Hematopoietic multipotent progenitor cell treated with erythropoietin and hydrocortisone succinate and interleukin-3 and kit ligand, for 4 days (in vitro differentiated cells): ENCODE measurements around the gene BATF.
A peak's percentile ranks its signal among the peaks of the same experiment; 100 is the strongest.

ENCODE experiments used
- DNase-seq: peaks from one replicate; pipeline ENCODE4 v3.0.0-alpha.2; 2015

BATF gene

DNA sequence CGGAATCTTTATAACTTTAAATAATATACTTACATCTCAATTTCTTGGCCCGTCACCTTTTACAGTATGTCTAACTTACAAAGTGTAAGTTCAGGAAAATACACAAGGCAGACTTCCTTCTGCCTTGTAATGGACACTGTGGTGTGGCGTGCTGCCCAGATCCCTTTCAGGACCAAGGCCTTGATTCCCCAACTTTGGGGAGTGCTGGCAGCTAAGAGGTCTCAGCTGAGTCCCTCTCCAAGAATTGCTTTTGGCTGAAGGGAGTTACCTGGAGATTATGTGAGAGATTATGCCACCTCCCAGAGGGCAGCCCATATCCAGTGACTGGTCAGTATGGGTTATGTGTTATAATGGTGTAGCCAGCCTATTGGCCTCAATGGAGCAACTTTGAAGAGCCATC lies 21.2 kb upstream of the BATF start:
- DNase-seq, result no peak

DNA sequence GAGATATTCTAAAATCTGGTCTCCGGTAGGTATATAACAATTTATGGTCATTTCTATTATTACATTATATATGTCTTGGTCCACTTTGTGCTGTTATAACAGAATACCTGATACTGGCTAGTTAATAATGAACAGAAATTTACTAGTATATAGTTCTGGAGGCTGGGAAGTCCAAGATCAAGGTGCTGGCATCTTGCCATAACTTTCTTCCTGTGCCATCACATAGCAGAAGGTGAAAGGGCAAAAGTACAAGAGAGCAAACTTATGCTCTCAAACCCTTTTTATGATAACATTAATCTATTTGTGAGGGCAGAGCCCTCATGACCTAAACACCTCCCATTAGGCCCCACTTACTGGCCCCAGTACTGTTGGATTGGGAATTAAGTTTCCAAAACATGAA lies 17.9 kb upstream of the BATF start:
- no peak for DNase-seq

DNA sequence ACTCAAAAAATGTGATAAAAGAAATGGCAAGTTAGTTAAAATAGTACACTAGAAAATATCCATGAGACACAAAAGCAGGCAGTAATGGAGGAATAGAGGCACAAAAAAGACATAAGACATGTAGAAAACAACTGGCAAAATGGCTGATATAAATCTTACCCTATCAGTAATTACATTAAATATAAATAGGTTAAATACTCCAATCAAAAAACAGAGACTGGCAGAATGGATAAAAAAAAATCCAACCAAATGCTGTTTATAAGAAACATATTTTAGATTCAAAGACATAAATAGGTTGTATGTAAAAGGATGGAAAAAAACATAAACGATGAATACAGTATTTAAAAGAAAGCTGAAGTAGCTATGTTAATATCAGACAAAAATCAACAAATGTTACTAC lies 15.3 kb upstream of the BATF start:
- no peak for DNase-seq

DNA sequence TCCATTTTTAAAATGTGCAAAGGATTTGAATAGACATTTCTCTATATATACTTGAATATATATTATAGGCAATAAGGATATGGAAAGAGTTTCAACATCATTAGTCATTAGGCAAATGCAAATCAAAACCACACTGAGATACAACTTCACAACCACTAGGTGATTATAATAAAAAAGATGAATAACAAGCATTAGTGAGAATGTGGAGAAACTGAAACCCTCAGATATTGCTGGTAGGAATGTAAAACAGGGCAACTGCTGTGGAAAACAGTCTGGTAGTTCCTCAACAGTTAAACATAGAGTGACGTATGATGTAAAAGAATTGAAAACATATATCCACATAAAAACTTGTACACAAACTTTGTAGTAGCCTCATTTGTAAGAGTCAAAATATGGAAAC lies 11.7 kb upstream of the BATF start:
- DNase-seq, result no peak

DNA sequence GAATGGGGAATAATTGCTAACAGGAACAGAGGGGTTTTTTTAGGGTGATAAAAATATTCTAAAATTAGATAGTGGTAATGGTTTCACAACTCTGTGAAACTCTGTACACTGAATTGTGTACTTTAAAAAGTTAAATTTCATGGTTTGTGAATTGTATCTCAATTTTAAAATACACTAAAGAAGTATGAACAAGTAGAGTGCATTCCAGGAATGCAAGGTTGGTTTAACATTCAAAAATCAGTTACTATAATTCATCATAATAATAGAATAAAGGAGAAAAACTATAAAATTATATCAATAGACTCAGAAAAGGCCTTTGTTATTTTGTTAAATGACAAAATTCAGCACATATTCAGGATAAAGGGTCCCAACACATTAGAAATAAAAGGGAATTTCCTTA lies 11.1 kb upstream of the BATF start:
- no peak for DNase-seq

DNA sequence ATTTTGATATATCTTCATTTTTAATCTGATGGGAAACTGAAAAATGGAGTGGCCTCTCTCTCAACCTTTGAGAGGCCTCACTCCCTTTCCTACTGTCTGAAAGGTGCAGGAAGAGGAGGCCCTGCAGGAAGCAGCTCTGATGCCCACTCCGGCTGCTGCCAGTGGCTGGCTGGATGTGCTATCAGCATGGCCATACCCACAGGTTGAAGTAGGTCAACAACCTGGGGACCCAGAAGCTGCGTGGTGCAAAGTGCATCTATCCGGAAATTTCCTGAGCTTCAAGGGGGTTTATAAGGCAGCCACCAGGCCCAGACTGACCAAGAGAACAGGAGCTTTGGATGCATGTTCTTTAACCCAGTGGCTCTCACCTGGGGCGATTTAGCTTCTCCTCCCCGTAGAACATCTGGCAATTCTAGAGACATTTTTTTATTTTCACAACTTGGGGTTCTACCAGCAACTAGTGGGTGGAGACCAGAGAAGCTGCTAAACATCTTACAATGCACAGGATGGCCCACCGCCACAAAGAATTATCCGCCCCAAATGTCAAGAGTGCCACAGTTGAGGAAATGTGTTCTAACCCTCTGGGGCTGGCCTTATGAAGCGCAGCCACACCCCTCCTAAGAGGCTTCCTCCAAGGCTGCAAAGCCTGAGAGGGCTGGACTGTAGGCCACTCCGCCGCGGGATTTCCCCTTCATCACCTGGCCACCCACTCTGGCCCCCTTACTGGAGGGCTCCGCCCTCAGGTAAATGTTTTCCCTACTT lies 8.2 kb upstream of the BATF start:
- DNase-seq, result no peak

DNA sequence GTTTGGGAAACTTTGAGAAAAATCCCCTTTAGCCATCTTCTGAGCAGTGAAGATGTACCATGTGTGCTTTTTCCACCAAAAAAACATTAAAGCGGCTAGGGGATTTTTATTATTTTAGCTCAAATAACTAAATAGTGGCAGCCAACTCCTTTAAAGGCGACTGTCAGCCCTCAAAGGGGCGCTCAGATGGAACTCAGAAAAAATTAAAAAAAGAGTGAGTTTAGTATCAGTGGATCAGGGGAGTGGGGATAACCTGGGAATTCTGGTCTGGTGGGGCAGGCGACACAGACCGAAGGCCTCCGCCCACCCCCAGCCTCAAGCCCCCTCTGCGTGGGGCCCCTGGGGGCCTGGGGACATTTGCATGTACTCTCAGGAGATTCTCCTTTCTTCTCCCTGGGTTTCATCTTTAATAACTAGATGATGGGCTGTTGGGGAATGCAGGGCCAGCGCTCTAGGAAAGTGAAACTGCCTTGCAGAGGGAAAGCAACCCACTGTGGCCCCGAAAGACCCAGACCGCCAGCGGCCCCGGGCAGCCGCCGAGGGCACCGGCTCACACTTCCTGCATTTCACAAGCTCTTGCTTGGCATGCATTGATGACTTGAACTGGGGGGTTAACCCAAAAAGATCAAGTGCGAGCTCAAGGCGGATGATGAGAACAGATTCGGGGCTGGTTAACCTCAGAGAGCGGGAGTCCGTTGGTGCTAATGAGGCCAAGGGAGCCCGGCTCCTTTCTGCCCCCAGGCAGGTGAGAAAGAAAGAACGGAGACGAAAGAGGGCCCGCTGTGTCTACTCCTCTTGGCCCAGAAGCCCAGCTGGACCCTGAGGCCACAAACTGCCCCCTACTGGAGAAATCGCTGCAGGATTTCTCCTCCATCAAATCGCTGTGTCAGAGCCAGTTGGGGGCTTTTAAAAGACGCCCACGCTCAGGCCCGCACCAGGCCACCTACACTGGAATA lies 7.3 kb upstream of the BATF start:
- peak; percentile 83 for DNase-seq

DNA sequence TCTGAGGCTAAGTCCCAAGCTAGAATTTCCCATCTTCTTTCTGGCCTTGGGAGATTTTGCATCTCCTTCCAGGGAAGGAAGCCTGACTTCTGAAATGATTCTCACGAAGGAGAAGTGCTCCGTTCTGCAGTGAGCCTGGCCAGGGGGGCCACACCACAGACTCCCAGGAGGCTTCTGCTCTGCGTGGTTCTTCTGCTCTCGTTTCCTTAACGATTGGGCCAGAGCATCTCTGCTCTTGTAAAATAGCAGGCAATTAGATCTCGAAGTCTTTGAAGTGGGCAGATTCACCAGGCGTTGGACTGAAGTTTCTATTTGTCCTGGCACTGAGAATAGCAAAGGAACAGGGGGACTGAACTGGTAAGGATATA lies 6.7 kb upstream of the BATF start:
- peak; percentile 49 for DNase-seq

DNA sequence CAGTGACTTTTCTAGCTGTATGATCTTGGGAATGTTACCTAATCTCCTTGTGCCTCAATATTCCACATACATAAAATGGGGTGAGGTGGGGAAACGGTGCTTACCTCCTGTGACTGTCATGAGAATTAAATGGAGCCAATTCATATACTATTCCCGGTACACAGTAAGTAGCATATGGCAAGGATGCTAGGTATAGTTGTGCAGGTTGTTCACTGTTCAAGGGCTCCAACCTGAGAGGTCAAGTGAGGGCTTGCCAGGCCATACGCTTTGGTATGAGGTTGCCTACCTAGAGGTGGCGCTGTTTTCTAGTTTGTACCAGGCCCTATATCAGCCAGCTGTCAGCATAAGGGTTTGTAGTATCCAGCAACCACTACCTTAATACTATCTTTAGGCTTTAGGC lies 3.6 kb upstream of the BATF start:
- DNase-seq, result peak; percentile 75

DNA sequence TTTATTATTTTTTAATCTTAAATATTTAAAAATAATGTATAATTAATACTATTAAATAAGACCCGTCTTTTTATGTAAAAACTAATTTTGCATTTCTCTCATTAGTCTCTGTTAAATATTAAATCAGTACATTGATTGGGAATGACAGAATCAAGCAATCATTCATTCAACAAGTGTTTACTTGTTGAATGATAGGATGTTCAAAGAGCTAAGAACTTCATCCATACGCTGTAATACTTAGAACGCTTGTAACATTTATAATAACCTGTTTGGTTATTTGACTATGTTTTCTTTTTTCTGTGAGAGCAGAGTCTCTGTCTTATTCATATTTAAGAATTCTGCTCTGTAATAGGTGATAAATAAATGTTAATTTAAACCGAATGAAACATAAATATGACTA lies 2.9 kb upstream of the BATF start:
- no peak for DNase-seq

DNA sequence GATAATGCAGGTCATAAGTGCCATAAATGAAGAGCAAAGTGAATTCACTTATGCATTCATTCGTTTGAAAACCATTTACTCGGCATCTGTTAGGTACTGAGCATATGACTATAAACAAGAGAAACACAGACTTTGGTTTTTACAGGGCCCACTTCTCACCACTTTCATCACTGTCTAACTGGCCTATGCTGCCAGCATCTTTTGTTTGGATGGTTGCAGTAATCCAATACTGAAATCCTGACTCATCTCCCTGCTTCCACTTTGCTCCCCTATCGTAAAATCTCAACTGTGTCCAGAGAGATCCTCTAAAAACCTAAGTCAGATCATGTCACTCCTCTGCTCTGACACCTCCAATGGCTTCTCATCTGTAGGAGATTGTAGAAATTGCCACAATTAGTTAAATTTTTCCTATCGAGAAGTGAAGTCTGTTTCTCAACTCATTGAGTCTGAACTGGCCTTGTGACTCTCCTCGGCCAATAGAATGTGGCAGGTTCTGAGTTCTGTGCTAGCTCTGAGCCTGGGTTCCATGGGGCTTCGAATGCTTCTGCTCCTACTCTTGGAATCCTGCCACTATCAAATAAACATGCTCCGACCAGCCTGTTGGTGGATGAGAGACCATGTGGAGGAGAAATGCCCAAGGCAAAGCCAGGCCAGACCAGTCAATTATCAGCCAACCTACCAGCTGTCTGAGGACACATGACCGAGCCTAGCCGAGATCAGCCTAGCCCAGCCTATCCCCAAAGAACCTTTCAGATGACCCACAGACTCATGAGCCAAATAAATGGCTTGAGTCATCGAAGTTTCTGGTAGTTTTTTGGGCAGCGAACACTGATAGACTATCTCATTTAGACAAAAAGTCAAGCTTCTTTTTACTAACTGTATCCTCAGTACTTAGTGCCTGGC lies 2.2 kb upstream of the BATF start:
- DNase-seq, result no peak

DNA sequence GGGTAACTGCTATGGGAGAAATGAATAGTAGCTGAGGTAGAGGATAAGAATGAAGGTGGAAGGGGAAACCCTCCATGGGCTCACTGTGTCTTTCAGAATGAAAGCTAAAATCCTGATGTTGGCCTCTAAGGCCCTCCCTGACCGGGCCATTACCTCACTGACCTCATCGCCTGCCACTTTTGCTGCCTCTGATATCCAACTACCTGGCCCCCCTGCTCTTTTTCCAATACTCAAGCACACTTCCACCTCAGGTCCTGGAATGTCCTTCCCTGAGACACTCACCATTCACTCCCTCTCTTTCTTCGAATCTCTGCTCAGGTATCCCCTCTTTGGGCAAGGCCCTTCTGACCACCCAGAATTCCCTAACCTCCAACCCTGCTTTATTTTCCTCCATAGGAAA lies 1.4 kb upstream of the BATF start:
- DNase-seq, result no peak

DNA sequence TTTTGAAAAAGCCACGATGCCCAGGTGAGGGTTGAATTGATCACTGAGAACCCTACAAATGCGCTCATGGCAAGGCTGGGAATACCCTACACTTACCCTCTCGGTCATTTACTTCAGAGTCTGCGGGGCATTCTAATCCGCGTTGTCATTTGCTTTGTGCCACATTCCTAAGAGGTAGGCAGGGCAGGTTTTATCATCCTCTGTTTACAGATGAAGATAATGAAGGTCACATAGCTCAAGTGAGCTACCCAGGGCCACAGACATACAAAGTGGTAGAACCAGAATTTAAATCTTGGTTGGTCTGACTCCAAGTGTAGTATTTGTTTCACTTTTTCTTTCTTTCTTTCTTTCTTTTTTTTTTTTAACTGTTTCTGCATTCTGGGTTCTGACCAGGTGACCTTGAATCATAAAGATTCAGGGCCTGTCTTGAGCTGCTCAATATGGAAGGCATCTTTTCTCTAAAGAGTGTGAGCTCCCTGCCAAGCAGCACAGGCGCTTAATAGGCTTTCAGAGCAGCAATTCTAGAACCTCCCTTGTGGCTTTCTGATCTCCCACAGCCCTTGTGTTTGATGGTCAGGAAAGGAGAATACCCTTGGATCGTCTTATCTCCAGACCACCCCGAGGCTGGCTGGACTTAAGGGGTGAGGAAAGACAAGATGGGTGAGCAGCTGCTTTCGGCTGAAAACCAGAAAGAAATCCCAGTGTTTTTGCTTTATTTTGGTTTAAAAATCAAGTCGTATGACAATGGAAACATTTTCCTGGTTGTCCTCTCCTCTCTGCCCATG lies 662 bp upstream of the BATF start:
- DNase-seq, result peak; percentile 39

DNA sequence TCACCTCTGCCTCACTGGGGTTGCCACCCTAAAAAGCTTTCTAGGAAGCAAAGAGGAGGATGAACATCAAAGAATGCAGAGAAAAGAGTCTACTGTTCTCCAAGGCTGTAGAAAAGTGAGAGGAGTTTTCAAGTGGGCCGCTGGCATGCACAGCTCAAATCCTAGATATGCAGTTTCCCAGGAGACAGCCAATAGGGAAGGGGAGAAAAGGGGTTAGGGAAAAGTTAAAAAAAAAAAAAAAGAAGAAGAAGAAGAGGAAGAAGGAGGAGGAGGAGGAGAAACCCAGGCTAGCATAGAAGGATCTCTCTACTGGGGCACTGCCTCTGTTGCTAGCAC lies 682 bp downstream of the BATF start:
- peak; percentile 20 for DNase-seq

DNA sequence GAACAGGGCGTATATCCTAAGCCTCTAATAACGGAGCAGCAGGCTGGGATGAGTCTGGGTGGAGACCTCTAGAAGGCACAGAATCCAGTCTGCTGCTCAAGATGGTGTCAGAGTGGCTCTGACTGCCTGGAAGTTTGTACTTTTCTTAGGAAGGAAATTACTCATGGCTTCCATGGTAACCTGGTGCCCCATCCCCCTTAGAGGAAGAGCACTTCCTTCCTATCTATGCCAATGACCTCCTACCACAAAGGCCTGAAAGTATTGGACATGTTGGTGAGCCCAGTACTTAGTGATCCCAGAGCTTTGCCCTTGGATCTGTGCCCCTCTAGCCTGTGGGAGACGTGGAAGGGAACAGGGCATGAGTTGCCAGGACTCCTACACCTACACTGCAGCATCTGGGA lies 1.5 kb downstream of the BATF start:
- no peak for DNase-seq

DNA sequence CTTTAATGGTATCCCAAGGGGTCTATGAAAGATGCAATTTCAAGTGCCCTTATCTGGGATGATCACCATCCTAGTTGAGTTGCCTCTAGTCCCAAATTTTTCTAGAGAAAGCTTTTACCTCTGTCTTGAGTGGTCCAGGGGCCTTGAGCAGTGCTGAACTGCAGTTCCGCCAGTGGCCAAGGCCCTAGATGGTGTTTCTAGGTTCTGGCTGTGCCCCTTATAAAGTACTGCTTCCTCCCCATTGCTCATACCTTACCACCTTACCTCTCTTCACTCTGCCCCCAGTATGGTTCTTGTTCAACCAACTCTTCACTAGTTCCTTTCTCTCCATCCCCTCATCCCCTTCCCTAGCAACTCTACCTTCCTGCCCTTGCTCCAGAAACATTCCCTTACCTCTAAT lies 3.7 kb downstream of the BATF start:
- DNase-seq, result no peak

DNA sequence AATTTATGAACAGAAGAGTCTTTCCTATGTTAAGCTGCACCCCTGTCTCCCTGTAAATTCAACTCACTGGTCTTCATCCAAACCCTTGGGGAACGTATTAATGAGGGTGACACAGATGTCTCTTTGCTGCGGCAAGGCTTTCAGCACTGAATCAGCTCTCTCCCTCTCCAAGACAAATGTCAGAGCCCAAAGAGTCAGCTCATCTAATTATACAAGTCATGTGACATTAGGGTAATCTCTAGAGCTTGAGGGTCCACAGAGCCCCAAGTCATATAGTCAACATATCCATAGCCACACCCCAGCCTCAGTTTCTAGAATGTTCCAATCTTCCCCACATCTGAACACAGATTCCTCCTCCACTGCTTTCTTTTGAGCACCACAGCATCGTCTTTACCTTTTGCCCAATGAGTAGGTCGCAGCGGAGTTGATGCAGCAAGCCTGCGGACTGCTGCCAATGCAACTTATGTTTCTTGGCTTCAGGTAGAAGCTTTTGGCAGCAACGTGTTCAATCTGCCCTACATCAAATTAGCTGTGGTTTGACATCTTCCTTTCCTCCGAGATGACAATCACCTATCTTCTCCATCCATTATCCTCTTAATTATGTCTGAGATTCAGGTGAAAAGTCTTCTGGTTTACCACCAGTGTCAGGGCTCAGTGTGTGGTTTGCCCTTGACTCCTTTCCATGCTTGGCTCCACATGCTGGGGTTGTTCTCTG lies 5.3 kb downstream of the BATF start:
- no peak for DNase-seq

DNA sequence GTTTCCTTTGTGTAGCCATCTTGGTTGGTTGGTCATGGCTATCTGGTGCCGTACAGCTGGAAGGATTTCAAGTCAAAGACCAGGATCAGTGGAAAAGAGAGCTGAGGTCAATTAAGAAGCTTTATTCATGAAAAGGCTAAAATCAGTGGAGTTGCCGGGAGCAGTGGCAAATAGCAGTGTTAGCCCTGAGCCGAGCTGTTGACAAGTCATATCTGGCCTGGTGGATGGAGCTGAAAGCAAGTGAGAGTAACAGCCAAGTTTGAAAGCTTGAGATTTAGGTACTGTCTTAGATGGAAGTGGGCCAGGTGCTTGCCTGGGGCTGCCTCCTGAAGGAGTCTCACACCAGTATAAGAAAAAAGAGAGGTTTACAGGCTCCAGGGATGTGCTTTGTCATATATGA lies 9.0 kb downstream of the BATF start:
- no peak for DNase-seq

DNA sequence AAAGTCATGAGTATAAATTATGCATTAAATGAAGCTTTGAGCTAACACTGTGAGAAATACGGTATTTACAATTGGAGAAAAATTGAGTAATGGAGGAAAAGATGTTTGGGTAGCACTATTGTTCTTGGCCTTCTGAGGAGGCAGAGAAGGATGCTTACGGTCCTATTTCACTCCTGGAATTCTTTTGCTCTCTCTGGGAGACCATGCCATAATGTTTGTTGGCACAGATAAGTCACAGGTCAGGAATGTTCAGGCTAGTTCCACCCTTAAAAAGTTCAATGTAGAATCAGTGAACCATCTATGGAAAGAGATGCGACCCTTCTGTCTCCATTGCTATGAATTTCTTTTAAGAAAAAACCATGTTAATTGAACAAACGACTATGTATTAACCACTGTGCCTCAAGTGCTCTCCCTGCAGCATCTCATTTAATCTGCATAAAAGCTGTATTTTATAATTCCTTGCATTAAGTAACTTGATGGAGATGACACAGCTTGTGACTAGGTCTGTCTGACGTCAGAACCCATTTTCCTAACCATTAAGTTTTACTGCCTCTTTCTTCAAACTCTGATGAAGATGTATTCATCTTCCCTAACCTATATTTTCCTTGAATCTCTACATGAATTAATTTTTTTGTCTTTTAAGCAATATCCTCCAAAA lies 9.5 kb downstream of the BATF start:
- DNase-seq, result no peak

DNA sequence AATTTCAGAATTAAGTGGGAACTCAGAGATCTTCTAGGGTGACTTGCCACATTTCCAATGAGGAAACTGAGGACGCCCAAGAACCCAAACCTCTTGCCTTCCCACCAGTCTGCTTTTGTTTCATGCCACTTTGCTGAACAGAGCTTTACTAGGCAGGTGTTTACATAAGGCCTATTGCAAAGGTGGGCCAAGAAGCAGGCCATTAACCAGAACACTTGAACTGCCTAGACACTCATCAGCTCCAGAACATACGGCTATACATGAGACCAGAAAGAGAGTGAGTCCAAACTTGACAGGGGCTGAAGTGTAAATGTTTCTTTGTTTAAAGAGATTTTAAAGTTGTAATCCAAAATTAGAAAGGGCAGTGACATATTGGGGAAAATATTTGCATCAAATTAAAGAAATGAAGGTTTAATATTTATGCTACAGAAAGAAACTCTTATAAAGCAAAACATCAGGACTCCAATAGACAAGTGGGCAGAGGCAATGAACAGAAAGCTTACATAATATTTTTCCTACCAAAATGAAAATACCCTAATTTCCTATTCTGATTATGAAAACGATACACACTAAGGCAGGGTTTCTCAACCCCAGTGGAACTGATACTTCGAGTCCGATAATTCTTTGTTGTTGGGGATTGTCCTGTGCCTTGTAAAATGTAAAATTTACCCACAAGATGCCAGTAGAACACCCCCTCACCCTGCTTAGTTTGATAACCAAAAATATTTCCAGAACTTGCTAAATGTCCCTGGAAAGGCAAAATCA lies 11.7 kb downstream of the BATF start:
- DNase-seq, result no peak
